Adrenal gland (tissue), 5 donors: Measurements from ENCODE around the gene ZRSR2.

Source experiments
- CTCF ChIP-seq, 6 experiments: fragments of 450-650 bp in 4 of 6; fragments of 200-600 bp in 2 of 6; sonication (generic) in 1 of 6; IDR thresholded peaks; 1 replicate in 5 of 6; 2 replicates in 1 of 6; pipeline versions ENCODE4 v1.5.1 to v1.8.0; 2016 to 2021; ENCODE audit warnings: antibody characterized with exemption in 6 of 6, mild to moderate bottlenecking in 2 of 6, moderate library complexity in 1 of 6
- POLR2A ChIP-seq, 2 donors: fragments of 450-650 bp; IDR thresholded peaks; one replicate each; pipeline ENCODE4 v1.6.1; 2017; ENCODE audit warnings: antibody characterized with exemption in 2 of 2, mild to moderate bottlenecking in 2 of 2, moderate library complexity in 1 of 2
- donor health status: DM: no; HTN: no; CAD: no.

GRCh38 chrX:15858051-15858450, 67.8 kb downstream of the ZRSR2 start:
- TF ChIP-seq CTCF (IDR thresholded peaks at IDR 0.05) (no peak), POLR2A (IDR thresholded peaks at IDR 0.05) (no peak)
